ENCODE results near the gene SPATA25. TPM values are rescaled to one million over a fixed set of nuclear protein-coding genes. Genes with fewer than 3 reads are reported as not detected.

The SPATA25 gene
- total and polyA plus RNA-seq, 7 experiments from 2014 or later, result 1.0 to 3.9 (median 1.2) TPM; not detected in 2

DNA sequence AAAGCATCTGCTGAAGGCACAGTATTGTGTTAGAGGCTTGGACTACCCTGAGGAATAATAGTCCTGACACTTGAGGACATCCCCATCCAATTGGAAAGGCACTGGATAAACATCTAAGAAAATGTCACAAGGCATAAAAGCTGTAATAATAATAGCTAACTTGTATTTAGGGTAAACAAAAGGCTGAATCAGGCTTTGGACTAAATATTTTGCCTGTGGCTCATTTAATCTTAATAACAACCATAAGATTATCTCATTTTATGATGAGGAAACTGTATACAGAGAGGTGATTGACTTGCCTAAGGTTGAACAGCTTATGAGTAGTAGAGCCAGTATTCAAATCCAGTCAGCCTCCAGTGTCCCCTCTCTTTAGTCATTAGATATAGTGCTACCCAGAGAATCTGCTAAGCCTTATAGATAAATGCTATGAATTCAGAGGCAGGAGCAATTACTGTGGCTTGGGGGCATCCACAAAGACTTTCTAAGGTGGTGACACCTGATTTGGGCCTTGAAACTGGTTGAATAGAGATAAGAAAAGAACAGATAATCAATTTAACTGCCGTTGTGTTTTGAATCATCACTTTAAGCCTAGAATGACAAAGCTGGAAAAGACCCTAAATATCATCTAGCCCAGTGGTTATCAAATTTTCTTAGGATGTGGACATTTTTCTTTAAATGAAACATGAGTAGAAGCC lies 13.9 kb downstream of the SPATA25 start:
- DNase-seq (no peak), ATAC-seq (no peak)
- Histone ChIP-seq H3K9me3 (ENCODE audit: control insufficient read depth in 2 of 3, low read length in 3 of 3) (no peaks in the 10 kb centered on the region), H3K36me3 (ENCODE audit: control insufficient read depth in 2 of 3, insufficient read depth in 3 of 3, low read length in 3 of 3) (peaks cover 0 to 19% (median 7%) of the 10 kb centered on the region in 3 experiments), H3K27me3 (ENCODE audit: control insufficient read depth in 2 of 2, insufficient read depth in 2 of 2, low read length in 2 of 2) (no peaks in the 10 kb centered on the region), H3K4me3 (ENCODE audit: low read length) (no peak overlapping the region), H3K4me1 (ENCODE audit: control insufficient read depth in 2 of 2, insufficient read depth in 2 of 2, low read length in 2 of 2) (no peaks in the 10 kb centered on the region), H3K27ac (ENCODE audit: low read depth, low read length) (no peak overlapping the region)
- CTCF ChIA-PET, result no interaction called here
- no peak overlapping the region for H3K27ac Mint-ChIP-seq
- H3K27me3 Mint-ChIP-seq, result no peaks in the 10 kb centered on the region
- intact Hi-C loops (cut with micrococcal nuclease), result no loop called here
- no peak overlapping the region for H3K4me3 Mint-ChIP-seq
- POLR2A ChIA-PET, result no interaction called here
- peaks cover 0 to 4% (median 0%) of the 10 kb centered on the region in 7 donors for H3K4me1 Mint-ChIP-seq
- peaks cover 0 to 17% (median 8%) of the 10 kb centered on the region in 5 donors for H3K36me3 Mint-ChIP-seq
- no peaks in the 10 kb centered on the region for H3K9me3 Mint-ChIP-seq

- Histone ChIP-seq H3K9me3 (ENCODE audit: control insufficient read depth in 2 of 3, low read length in 3 of 3) (no peaks in the 10 kb centered on the region), H3K4me3 (ENCODE audit: low read length) (no peak overlapping the region), H3K27ac (ENCODE audit: low read depth, low read length) (no peak overlapping the region), H3K27me3 (ENCODE audit: control insufficient read depth in 2 of 2, insufficient read depth in 2 of 2, low read length in 2 of 2) (no peaks in the 10 kb centered on the region), H3K36me3 (ENCODE audit: control insufficient read depth in 2 of 3, insufficient read depth in 3 of 3, low read length in 3 of 3) (peaks cover 0 to 9% (median 0%) of the 10 kb centered on the region in 3 experiments), H3K4me1 (ENCODE audit: control insufficient read depth in 2 of 2, insufficient read depth in 2 of 2, low read length in 2 of 2) (no peaks in the 10 kb centered on the region)
- DNase-seq (no peak), ATAC-seq (no peak)
- ChIA-PET POLR2A (no interaction called here), CTCF (no interaction called here)
- Mint-ChIP-seq H3K4me3 (no peak overlapping the region), H3K27ac (no peak overlapping the region), H3K4me1 (peaks cover 0 to 4% (median 0%) of the 10 kb centered on the region in 7 donors), H3K27me3 (no peaks in the 10 kb centered on the region), H3K9me3 (no peaks in the 10 kb centered on the region), H3K36me3 (peaks cover 0 to 21% (median 11%) of the 10 kb centered on the region in 5 donors)
- intact Hi-C loops (cut with micrococcal nuclease), result no loop called here
Measured at GRCh38 chr20:45872626-45873025, 14.8 kb downstream of the SPATA25 start.

DNA sequence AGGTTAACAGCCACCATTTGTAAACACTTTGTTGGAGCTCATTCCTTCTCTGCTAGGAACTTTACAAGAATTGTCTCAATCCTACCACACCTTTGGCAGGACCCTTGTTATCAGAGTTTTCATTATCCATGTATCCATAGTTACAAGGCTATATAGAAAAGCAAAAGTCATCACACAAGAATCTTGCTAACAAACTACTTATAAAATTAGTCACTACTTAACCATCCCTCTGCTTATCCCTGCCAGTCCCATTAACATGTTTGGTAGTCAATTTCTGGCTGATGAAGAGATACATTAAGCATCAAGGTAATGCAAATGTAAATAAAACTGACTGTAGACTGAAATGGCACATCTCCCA lies 19.6 kb downstream of the SPATA25 start:
- H3K4me1 ChIP-seq (ENCODE audit: control insufficient read depth in 2 of 2, insufficient read depth in 2 of 2, low read length in 2 of 2), result no peaks in the 10 kb centered on the region
- H3K36me3 Mint-ChIP-seq, result peaks cover 0 to 13% (median 3%) of the 10 kb centered on the region in 5 donors
- H3K27ac Mint-ChIP-seq, result no peak overlapping the region
- H3K27me3 Mint-ChIP-seq, result no peaks in the 10 kb centered on the region
- H3K4me3 Mint-ChIP-seq, result no peak overlapping the region
- DNase-seq, result no peak
- ATAC-seq, result no peak
- H3K9me3 ChIP-seq (ENCODE audit: control insufficient read depth in 2 of 3, low read length in 3 of 3), result no peaks in the 10 kb centered on the region
- H3K36me3 ChIP-seq (ENCODE audit: control insufficient read depth in 2 of 3, insufficient read depth in 3 of 3, low read length in 3 of 3), result no peaks in the 10 kb centered on the region
- no peak overlapping the region for H3K4me3 ChIP-seq (ENCODE audit: low read length)
- ChIA-PET CTCF (no interaction called here), POLR2A (interaction anchor here (1.0 to 2.7 kb wide), 3 partner anchors 10 to 14 kb away, joined by 3 to 8 read pairs (median 5); partner anchors contain the start of genes ACOT8, ZSWIM1 and ZSWIM3)
- H3K4me1 Mint-ChIP-seq, result peaks cover 0 to 9% (median 2%) of the 10 kb centered on the region in 7 donors
- intact Hi-C loops (cut with micrococcal nuclease), result no loop called here
- H3K9me3 Mint-ChIP-seq, result no peaks in the 10 kb centered on the region
- no peaks in the 10 kb centered on the region for H3K27me3 ChIP-seq (ENCODE audit: control insufficient read depth in 2 of 2, insufficient read depth in 2 of 2, low read length in 2 of 2)
- no peak overlapping the region for H3K27ac ChIP-seq (ENCODE audit: low read depth, low read length)

GRCh38 chr20:45867136-45867818 lies 20.1 kb downstream of the SPATA25 start:
- intact Hi-C loops (cut with micrococcal nuclease), result no loop called here
- no peak for ATAC-seq
- H3K4me1 Mint-ChIP-seq, result peaks cover 0 to 9% (median 2%) of the 10 kb centered on the region in 7 donors
- no peak overlapping the region for H3K27ac Mint-ChIP-seq
- Histone ChIP-seq H3K27ac (ENCODE audit: low read depth, low read length) (no peak overlapping the region), H3K4me1 (ENCODE audit: control insufficient read depth in 2 of 2, insufficient read depth in 2 of 2, low read length in 2 of 2) (no peaks in the 10 kb centered on the region), H3K27me3 (ENCODE audit: control insufficient read depth in 2 of 2, insufficient read depth in 2 of 2, low read length in 2 of 2) (no peaks in the 10 kb centered on the region), H3K36me3 (ENCODE audit: control insufficient read depth in 2 of 3, insufficient read depth in 3 of 3, low read length in 3 of 3) (no peaks in the 10 kb centered on the region), H3K4me3 (ENCODE audit: low read length) (no peak overlapping the region), H3K9me3 (ENCODE audit: control insufficient read depth in 2 of 3, low read length in 3 of 3) (no peaks in the 10 kb centered on the region)
- no peaks in the 10 kb centered on the region for H3K9me3 Mint-ChIP-seq
- H3K4me3 Mint-ChIP-seq, result no peak overlapping the region
- no peak for DNase-seq
- peaks cover 0 to 11% (median 3%) of the 10 kb centered on the region in 5 donors for H3K36me3 Mint-ChIP-seq
- no peaks in the 10 kb centered on the region for H3K27me3 Mint-ChIP-seq
- CTCF ChIA-PET, result no interaction called here
- POLR2A ChIA-PET, result interaction anchor here (0.7 to 2.7 kb wide), 4 partner anchors 10 to 80 kb away, joined by 3 to 8 read pairs (median 4); partner anchors contain the start of genes ACOT8, ZSWIM1 and ZSWIM3

GRCh38 chr20:45866454-45866853 lies 21.0 kb downstream of the SPATA25 start:
- Mint-ChIP-seq H3K36me3 (peaks cover 0 to 7% (median 3%) of the 10 kb centered on the region in 5 donors), H3K27ac (peak overlapping the region in 1 of 9 donors; percentile 51), H3K4me3 (no peak overlapping the region), H3K9me3 (no peaks in the 10 kb centered on the region), H3K27me3 (no peaks in the 10 kb centered on the region), H3K4me1 (peaks cover 0 to 9% (median 2%) of the 10 kb centered on the region in 7 donors)
- no peaks in the 10 kb centered on the region for H3K36me3 ChIP-seq (ENCODE audit: control insufficient read depth in 2 of 3, insufficient read depth in 3 of 3, low read length in 3 of 3)
- no peaks in the 10 kb centered on the region for H3K27me3 ChIP-seq (ENCODE audit: control insufficient read depth in 2 of 2, insufficient read depth in 2 of 2, low read length in 2 of 2)
- H3K9me3 ChIP-seq (ENCODE audit: control insufficient read depth in 2 of 3, low read length in 3 of 3), result no peaks in the 10 kb centered on the region
- ChIA-PET POLR2A (interaction anchor here (2.7 kb wide), 1 partner anchor 9 kb away, joined by 8 read pairs; the partner anchor contains the start of genes ACOT8 and ZSWIM3), CTCF (no interaction called here)
- DNase-seq (no peak), ATAC-seq (no peak)
- no peaks in the 10 kb centered on the region for H3K4me1 ChIP-seq (ENCODE audit: control insufficient read depth in 2 of 2, insufficient read depth in 2 of 2, low read length in 2 of 2)
- H3K27ac ChIP-seq (ENCODE audit: low read depth, low read length), result no peak overlapping the region
- H3K4me3 ChIP-seq (ENCODE audit: low read length), result no peak overlapping the region
- intact Hi-C loops (cut with micrococcal nuclease), result no loop called here

GRCh38 chr20:45863543-45864470 lies 23.6 kb downstream of the SPATA25 start:
- no peak overlapping the region for H3K27ac ChIP-seq (ENCODE audit: low read depth, low read length)
- ATAC-seq (no peak), DNase-seq (no peak)
- H3K4me3 ChIP-seq (ENCODE audit: low read length), result no peak overlapping the region
- ChIA-PET CTCF (no interaction called here), POLR2A (interaction anchor here (0.8 kb wide), 1 partner anchor 26 kb away, joined by 4 read pairs; no protein-coding TSS in a partner anchor)
- Mint-ChIP-seq H3K27me3 (no peaks in the 10 kb centered on the region), H3K27ac (peak overlapping the region in 1 of 9 donors; percentile 59), H3K36me3 (peaks cover 0 to 22% (median 13%) of the 10 kb centered on the region in 5 donors), H3K4me3 (no peak overlapping the region), H3K9me3 (no peaks in the 10 kb centered on the region), H3K4me1 (peaks cover 5 to 26% (median 17%) of the 10 kb centered on the region in 7 donors)
- no peaks in the 10 kb centered on the region for H3K27me3 ChIP-seq (ENCODE audit: control insufficient read depth in 2 of 2, insufficient read depth in 2 of 2, low read length in 2 of 2)
- H3K9me3 ChIP-seq (ENCODE audit: control insufficient read depth in 2 of 3, low read length in 3 of 3), result no peaks in the 10 kb centered on the region
- no peaks in the 10 kb centered on the region for H3K4me1 ChIP-seq (ENCODE audit: control insufficient read depth in 2 of 2, insufficient read depth in 2 of 2, low read length in 2 of 2)
- H3K36me3 ChIP-seq (ENCODE audit: control insufficient read depth in 2 of 3, insufficient read depth in 3 of 3, low read length in 3 of 3), result no peaks in the 10 kb centered on the region
- intact Hi-C loops (cut with micrococcal nuclease), result no loop called here
